GM10248 (cell line): ENCODE measurements around the gene STOML1.

Experiments
- CTCF ChIA-PET: fragments of 300-600 bp; sonication (Branson Sonifier 250); formaldehyde crosslinking; extraction: SDS; loops from one replicate; lab custom pipeline; 2021; ENCODE audit warnings: antibody characterized with exemption; lab: Yijun Ruan, JAX
- POLR2A ChIA-PET: fragments of 350-650 bp; sonication (Branson Sonifier 250); formaldehyde crosslinking; extraction: SDS; loops from one replicate; lab custom pipeline; 2020; ENCODE audit warnings: antibody characterized with exemption; lab: Yijun Ruan, JAX
- DNase-seq: peaks from one replicate; pipeline ENCODE4 v3.0.0; 2012; ENCODE audit errors: extremely low spot score
- CTCF ChIP-seq: IDR thresholded peaks from 2 replicates; pipeline ENCODE4 v1.5.1; 2012; ENCODE audit warnings: mild to moderate bottlenecking, low read depth; ENCODE audit errors: extremely low read depth, missing control alignments, control extremely low read depth

The STOML1 gene

DNA sequence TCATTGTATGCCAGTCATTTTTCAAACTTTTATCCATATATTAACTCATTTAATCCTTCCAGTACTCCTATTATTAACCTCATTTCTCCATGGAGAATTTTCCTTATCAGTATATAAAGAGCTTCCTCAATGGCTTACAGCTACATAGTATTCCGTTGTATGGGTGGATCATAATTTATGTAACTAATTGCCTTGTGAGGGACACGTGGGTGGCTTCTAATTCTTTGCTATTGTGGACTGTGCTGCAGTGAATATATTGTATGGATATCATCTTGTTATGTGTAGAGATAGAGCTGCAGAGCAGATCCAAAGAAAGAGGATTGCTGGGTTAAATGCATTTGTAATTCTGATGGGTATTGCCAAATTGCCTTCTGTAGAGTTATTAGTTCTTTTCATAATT lies 27.6 kb upstream of the STOML1 start:
- ChIA-PET CTCF (no interaction called here), POLR2A (no interaction called here)
- no peak for DNase-seq
- TF ChIP-seq CTCF = no peak

- ChIA-PET POLR2A (no interaction called here), CTCF (interaction anchor here (0.7 to 1.6 kb wide), 2 partner anchors 21 to 35 kb away, joined by 3 to 5 read pairs; partner anchors contain the start of gene STOML1)
- no peak for TF ChIP-seq CTCF
- DNase-seq = no peak
Measured at GRCh38 chr15:74013374-74013894, 21.3 kb upstream of the STOML1 start.

- no peak for TF ChIP-seq CTCF
- ChIA-PET POLR2A (no interaction called here), CTCF (interaction anchor here (1.5 to 2.4 kb wide), 3 partner anchors 19 to 38 kb away, joined by 4 to 13 read pairs (median 8); partner anchors contain the start of gene STOML1)
- DNase-seq = no peak
Measured at GRCh38 chr15:74011610-74012009, 19.5 kb upstream of the STOML1 start.

DNA sequence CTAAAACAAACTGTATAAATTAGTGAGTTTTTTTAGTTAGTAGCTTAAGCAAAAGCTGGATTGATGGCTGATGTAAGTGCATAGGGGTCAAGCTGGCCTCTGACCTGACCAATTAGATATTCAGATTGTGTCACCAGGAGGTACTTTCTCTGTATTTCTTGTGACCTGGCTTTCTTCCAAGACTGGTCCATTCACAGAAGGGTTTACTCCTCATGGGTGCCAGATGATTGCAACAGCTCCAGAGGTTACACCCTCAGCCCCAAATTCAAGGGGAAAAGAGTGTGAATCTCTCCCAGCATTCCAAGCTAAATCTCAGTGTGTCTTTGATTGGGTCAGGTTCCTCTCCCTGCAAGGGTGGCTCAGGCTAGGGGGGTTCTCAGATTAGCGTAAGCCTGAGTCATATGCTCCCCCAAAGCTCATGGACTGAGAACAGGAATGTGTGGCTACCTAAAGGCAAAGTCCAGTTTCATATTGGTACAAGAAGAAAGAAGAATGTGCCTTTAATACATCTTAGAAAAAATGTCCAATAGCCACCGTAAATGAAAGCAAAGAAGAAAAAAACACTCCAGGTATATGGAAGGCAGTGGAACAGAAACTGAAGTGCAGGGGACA lies 18.9 kb upstream of the STOML1 start:
- POLR2A ChIA-PET = no interaction called here
- DNase-seq = no peak
- CTCF ChIA-PET = interaction anchor here (1.0 to 2.4 kb wide), 7 partner anchors 15 to 38 kb away, joined by 3 to 13 read pairs (median 4); partner anchors contain the start of gene STOML1
- no peak for TF ChIP-seq CTCF

DNA sequence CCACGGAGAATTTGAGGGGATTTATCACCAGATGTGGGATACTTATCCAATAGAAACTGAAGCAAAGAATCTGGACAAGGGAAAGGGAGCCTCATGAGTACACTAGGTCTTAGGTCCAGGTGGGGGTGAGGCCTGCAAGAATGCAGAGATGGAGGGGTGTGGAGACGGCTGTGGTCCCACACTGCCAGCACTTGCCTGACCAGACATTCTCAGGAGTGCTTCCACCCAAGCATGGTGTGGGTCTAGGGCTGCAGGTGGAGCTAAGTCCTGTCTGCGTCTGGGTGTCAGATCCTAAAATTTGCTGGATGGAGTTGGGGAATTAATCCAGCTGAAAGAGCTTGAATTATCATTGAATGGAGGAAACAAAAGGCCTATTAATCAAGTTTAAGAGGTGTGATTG lies 16.8 kb upstream of the STOML1 start:
- no peak for DNase-seq
- no peak for TF ChIP-seq CTCF
- ChIA-PET POLR2A (no interaction called here), CTCF (interaction anchor here (2.3 kb wide), 1 partner anchor 15 kb away, joined by 8 read pairs; the partner anchor contains the start of gene PML)

GRCh38 chr15:74007820-74008371 lies 15.8 kb upstream of the STOML1 start:
- TF ChIP-seq CTCF = no peak
- ChIA-PET POLR2A (interaction anchor here (1.8 kb wide), 1 partner anchor 11 kb away, joined by 3 read pairs; no protein-coding TSS in a partner anchor), CTCF (interaction anchor here (1.0 to 2.3 kb wide), 5 partner anchors 10 to 57 kb away, joined by 3 to 8 read pairs (median 4); partner anchors contain the start of gene PML)
- DNase-seq = no peak
